ENCODE results near the gene PPP2R5C.
"Not testable (repeated sequence)": the region's sequence is repeated elsewhere in the genome, so short reads cannot be mapped to it uniquely, and the experiment has no call there.

The PPP2R5C gene

DNA sequence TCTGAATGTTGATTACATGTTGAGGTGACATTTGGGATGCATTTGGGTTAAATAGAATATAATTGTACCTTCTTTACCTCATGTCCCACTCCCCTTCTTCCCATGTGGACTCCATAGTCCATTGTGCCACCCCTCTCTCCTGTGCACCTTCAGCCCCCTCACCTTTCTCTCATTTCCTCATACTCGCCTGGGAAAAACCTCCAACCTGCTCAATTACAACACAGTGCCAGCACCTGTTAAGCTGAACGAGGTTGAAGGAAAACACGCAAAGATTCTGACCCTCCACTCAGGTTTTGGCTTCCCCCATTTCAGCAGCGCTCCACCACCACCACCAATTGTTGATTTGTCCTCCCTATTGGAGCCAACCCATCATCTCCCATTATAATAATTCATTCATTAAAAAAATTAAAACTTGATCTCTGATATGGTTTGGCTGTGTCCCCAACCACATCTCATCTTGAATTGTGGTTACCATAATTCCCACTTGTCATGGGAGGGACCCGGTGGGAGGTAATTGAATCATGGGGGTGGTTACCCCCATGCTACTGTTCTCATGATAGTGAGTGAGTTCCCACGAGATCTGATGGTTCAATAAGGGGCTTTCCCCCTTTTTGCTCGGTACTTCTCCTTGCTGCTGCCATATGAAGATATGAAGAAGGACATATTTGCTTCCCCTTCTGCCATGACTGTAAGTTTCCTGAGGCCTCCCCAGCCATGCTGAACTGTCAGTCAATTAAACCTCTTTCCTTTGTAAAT lies 33.7 kb upstream of the PPP2R5C start:
- DNase-seq (ENCODE audit: low read depth): no peak

DNA sequence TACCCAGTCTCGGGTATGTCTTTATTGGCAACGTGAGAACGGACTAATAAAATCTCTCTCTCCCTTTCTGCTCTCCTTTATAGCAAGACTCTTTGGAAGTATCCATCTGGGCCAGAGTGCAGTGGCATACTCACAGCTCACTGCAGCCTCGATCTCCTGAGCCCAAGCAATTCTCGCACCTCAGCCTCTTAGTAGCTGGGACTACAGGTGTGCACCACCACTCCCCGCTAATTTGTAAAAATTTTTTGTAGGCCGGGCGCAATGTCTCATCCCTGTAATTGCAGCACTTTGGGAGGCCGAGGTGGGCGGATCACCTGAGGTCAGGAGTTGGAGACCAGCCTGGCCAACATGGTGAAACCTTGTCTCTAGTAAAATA lies 33.2 kb upstream of the PPP2R5C start:
- DNase-seq (ENCODE audit: low read depth): no peak

DNA sequence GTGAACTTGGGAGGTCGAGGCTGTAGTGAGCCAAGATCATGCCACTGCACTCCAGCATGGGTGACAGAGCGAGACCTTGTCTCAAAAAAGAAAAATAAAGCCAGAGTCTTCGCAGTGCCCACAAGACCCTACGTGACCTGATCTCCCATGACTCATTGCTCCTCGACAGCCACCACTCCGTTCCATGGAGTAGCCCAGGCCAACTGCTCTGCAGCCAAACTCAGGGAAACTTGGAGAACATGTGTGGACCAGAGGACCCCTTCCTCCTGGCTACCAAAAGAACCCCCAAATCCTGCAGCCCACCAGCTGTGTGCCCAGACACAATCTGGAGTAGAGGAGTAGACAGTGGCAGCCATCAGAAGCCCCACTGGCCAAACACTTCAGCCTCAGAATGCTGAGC lies 32.1 kb upstream of the PPP2R5C start:
- no peak for DNase-seq (ENCODE audit: low read depth)

DNA sequence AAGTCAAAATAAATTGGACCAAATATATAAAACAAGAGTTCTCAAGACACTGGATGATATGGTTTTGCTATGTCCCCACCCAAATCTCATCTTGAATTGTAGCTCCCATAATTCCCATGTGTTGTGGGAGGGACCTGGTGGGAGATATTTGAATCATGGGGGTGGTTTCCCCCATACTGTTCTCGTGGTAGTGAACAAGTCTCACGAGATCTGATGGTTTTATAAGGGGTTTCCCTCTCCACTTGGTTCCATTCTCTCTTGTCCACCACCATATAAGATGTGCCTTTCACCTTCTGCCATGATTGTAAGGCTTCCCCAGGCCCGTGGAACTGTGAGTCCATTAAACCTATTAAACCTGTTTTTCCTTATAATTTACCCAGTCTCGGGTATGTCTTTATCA lies 31.4 kb upstream of the PPP2R5C start:
- not testable (repeated sequence) for DNase-seq (ENCODE audit: low read depth)

DNA sequence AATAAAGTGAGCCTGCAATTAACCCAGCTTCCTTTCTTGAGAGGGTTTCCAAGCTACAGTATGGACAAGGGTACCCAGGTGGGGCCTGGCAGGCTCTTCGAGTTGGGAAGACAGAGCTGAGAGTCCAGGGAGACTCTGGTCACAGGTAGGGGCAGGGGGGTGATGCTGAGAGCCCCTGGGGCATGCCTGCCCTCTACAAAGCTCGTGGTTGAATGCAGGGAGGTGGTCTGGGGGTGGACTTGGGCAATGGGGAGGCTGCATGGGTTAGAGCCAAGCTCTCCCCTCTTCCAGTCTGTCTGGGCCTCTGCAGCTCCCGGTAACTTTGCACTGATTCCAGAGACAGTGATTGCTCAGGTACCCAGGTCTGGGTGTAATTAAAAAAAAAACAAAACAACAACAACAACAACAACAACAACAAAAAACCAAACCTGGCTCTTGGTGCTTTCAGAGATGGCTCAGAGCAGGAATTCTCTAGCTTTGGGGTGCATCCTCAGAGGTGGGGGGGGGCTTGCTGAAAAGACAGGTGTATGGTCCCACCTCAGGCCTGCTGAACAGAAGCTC lies 30.8 kb upstream of the PPP2R5C start:
- no peak for DNase-seq (ENCODE audit: low read depth)

DNA sequence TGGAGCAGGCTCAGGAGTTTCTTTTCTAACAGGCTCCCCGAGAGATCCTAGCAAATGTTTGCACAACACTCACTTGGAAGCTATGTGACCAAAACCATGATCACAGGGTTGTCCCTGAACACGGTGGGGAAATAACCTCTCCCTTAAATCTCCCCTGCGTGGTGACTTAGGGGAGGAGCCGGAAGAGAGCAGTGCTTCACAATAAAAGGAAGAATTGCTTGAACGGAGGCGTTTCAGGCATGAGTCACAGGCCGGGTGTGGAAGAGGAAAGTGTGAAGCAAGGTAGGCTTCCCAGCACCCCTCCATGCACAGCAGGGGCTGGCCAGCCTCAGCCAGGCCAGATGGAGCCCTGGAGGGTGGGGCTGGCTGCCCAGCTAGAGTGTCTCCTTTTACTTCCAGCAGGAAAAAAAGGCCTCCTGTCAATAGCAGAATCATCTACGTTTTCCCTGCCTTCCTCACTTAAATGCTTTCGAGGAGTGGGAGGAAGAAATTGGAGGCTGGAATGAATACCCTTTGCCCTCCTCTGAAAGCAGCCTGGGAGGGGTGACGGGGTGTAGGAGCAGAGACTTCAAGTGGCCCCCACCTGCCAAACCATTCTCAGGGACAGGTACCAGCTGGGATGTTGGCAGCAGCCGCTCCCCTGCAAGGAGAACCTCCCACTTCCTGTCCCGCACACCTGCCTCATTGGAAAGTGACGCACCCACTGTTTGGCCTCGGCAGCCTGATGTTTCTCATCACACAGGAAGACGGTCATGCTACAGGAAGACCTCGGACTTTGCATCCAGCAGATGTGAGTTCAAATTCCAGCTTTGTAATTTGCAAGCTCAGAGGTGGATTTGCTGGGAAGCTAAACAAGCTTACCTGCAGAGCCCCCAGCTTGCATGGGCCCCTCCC lies 30.1 kb upstream of the PPP2R5C start:
- DNase-seq (ENCODE audit: low read depth): peak; percentile 89

DNA sequence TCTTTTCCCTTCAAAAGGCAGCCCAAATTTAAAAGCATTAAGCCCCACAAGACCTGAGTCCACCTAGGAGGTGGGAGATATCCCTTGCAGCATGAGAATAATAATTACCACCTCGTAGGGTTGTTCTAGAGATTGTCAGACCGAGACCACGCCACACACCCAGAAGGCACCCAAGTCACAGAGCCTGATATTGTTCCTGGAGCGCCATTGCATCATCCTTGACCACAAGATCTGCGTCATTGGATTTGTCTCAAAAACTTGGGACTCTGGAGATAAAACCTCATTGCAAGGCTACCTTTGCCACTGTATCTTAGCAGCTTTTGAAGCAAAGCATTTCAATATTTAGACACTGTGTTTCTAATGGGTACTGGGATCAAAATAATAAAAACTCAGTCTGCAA lies 29.4 kb upstream of the PPP2R5C start:
- no peak for DNase-seq (ENCODE audit: low read depth)

DNA sequence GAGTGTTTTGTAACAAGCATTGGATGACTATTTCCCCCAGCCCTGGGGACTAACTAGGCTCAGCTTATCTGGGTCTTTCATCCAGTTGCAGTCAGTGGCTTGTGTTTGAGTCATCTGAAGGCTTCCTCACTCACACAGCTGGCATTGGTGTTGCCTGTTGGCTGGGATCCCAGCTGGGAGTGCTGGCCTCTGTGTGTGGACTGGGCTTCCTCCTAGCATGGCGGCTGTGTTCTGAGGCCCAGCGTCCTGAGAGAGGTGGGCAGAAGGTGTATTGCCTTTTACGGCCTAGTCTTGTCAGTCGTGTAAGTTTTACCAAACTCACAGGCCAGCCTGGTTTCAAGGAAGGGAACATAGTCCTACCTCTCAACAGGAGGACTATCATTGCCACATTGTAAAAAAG lies 28.3 kb upstream of the PPP2R5C start:
- DNase-seq (ENCODE audit: low read depth): no peak

DNA sequence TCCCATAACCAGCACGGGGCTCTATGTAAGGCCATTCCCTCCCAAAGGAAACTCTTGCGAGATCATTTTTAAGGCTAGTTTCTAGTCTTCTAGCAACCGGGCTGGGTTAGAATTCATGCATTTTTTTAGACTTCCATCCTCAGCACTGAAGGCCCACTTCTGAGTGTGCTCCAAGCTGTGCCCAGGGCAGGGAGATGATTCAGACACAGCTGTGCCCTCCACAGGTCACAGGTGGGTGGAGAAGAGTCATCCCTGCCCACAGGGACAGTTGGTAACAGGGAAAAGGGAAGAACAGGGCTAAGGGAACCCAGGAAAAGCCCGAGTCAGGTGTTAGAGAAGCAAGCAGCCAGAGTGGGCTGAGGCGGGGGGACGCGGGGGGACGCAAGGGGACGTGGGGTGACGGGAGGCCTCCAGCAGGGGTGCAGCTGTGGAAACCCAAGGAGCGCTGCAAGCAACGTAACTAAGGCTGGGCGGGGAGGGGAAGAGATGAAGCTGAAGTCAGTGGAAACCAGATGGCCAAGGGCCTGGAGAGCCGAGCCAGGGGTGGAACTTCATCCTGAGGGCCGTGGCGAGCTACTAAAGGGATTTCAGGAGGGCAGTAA lies 27.2 kb upstream of the PPP2R5C start:
- no peak for DNase-seq (ENCODE audit: low read depth)

DNA sequence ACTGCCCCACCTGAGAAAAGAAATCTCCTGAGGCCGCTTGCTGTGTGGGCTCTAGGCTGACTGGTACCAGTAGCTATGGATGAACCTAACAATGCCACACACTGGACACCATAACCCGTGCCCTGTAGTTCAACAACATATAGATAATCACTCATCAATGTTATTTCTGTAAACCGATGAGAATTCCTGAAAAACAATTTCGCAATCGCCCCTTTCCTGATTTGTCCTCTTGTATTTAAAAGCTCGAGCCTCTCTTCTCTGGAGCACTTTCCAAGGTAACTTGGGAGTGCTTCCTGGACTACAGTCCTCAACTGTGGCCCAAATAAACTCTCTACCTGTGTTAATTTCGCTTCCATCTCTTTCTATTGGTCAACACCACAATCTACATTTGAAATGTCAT lies 26.1 kb upstream of the PPP2R5C start:
- no peak for DNase-seq (ENCODE audit: low read depth)

DNA sequence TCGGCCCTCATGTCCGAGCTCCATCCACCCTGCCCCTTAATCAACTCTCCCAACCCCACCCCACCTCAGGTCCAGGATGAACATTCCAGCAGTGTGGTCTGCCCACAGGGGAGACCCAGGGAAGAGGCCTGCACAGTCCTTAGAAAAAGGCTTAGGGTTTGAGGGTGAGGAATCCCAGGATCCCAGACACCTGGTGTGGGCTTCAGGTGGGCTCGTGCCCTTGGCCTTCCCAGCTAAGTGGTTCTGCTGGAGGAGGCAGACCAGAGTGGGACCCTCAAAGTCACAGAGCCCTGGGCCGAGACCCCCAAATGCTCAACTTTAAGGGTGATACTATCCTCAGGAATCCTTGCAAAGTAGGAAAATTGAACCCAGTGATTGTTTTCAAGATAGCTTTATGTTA lies 25.4 kb upstream of the PPP2R5C start:
- DNase-seq (ENCODE audit: low read depth): no peak

DNA sequence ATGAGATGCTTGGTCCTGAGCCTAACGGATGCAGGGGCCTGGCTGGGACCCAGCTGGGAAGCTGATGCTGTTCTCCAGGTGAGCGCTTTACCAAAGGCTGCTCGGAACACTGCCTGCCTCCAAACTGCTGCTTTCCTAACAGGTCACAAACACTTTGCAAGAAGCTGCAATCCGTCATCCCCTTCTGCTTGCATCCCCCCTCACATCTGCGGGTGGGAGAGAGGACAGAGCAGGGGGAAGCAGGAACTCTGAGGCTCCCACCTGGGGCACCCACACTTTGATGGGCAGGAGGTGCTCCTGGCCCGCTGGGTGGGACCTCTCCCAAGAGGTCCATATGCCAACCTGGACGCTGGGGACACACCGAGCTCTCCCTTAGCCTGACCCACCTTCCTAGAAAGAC lies 24.9 kb upstream of the PPP2R5C start:
- no peak for DNase-seq (ENCODE audit: low read depth)

DNA sequence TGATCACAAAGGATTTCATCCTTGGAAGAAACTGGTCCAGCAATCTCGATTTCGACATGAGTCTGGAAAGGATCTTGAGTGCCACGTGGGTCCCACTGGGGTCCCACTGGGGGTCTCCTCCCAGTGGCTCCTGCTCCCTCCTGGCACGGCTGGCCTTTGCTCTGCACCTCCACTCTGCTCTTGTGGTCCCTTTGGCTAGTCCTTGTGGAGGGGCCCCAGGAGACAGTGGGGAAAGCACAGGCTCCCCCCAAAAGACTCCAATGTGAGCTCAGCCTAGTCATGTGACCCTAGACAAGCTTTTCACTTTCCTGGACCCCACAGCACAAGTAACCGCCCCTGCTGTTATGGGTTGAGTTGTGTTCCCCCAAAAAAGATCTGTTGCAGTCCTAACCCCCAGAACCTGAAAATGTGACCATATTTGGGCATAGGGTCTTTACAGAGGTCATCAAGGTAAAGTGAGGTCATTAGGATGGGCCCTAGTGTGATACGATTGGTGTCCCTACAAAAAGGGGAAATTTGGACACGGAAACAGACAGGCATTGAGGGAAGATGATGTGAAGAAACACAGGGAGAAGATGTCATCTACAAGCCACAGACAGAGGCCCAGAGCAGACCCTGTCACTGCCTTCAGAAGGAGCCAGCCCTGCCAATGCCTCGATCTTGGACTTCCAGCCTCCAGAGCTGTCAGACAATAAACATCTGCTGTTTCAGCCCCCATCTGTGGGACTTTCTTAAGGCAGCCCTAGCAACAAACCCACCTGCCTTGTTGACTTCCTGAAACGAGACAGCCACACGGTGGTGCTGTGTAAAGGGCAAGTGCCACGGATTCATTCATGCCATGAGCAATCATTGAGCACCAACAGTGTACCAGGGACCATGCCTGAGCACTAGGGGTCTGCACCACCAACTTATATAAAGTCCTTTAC lies 23.8 kb upstream of the PPP2R5C start:
- no peak for DNase-seq (ENCODE audit: low read depth)

DNA sequence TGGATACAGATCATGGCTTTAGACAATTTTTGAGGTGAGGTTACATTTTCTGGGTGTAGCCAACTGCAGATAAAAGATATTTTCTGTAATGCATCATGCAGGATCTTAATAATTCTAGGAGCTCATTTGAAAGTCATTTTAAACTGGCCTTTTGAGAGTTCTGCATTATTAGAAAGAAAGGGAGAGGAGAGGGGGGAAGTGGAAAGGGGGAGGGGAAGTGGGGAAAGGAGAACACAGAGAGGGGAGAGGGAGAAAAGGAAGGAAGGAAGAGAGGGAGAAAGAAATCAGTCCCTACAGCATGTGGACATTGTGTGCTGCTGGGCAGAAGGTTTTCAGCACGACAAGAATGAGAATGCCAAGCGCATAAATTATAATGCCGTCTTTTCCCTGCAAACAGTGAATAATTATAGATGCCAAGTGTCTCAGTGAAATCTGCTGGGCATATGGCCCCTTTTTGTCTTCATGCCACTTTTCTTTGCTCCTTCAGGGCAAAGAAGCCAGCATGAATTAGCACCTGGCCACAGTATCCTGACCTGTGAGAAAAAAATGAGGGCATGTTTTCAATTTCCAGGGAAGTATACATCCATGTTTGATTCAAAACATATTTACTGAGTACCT lies 22.7 kb upstream of the PPP2R5C start:
- no peak for DNase-seq (ENCODE audit: low read depth)

DNA sequence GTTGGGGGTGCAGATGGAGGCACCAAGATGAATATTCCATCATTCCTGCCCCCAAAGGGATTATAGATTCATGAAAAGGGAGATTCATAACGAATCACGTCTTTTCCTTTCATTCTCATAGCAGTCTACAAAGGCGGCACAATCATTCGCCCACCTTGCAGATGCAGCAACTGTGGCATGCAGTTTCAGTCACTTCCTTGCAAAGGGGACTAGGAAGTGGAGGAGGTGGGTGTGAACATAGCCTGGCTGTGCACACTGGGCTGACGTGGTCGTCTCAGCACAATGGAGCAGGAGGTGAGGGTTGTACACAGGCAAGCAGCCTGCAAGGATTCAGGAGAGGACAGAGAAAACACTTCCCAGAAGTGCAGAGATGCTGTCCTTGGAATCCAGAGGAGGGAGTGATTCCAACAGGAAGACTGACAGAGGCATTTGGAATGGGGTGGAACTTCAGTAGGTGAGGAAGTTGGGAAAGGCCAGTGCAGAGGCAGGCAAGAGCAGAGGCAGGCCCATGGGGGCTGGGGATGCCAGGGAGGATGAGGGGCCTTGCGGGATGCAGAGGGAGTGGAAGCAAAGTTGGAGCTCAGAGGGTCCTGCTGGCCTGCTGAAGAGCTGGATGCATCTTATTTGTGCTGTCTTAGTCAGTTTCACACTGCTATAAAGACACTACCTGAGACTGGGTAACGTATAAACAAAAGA lies 21.9 kb upstream of the PPP2R5C start:
- no peak for DNase-seq (ENCODE audit: low read depth)

DNA sequence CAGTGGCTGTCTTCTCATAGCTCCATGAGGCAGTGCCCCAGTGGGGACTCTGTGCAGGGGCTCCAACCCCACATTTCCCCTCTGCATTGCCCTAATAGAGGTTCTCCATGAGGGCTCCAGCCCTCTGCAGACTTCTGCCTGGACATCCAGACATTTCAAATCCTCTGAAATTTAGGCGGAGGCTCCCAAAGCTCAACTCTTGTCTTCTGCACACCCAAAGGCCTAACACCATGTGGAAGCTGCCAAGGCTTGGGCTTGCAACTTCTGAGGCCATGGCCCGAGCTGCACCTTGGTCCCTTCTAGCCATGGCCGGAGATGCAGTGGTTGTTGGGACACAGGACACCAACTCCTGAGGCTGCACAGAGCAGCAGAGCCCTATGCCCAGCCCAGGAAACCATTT lies 20.5 kb upstream of the PPP2R5C start:
- DNase-seq (ENCODE audit: low read depth): no peak

DNA sequence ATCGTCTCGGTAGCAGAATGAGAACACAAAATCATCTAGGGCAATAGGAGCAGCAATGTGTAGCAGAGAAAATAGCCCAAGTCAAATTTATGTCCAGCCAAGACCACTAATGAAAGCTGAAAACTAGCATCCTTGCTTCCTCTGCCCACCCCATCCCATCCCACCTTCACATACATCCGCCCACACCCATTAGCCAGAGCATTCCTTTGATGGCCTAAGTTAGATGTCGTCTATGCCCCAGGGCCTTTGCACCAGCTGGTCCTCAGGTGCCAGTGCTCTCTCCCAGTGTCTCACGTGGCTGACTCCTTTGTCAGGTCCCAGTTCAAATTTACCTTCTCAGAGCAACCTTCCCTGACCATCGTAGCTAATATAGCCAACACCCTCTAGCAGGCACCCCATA lies 17.8 kb upstream of the PPP2R5C start:
- DNase-seq (ENCODE audit: low read depth): no peak

DNA sequence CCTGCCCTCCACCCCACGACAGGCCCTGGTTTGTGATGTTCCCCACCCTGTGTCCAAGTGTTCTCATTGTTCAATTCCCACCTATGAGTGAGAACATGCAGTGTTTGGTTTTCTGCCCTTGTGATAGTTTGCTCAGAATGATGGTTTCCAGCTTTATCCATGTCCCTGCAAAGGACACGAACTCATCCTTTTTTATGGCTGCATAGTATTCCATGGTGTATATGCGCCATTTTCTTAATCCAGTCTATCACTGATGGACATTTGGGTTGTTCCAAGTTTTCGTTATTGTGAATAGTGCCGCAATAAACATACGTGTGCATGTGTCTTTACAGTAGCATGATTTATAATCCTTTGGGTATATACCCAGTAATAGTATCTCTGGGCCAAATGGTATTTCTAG lies 17.1 kb upstream of the PPP2R5C start:
- not testable (repeated sequence) for DNase-seq (ENCODE audit: low read depth)

DNA sequence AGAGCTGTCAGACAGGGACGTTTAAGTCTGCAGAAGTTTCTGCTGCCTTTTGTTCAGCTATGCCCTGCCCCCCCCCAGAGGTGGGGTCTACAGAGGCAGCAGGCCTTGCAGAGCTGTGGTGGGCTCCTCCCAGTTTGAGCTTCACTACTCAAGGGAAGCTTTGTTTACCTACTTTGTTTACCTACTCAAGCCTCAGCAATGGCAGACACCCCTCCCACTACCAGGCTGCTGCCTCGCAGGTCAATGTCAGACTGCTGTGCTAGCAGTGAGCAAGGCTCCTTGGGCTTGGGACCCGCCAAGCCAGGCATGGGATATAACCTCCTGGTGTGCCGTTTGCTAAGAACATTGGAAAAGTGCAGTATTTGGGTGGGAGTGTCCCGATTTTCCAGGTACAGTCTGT lies 11.8 kb upstream of the PPP2R5C start:
- DNase-seq (ENCODE audit: low read depth): not testable (repeated sequence)

DNA sequence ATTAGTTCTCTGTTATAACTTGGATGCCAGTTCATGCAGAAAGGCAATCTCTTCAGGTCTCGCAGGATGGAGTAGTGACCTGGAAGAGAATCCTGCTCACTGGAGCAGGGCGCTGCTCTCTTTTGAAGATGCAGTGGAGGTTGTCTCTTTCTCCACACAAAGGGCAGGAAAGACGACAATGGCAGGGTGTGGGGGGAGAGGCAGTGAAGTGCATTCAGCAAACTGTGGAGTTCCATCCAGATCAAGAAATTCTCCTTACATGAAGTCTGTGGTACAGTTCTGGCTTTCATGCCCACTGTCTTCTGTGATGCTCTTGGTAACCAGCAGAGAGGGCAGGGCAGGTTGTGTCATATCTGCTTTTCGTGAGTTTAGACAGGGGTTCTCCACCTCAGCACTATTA lies 6.6 kb upstream of the PPP2R5C start:
- no peak for DNase-seq (ENCODE audit: low read depth)

All from stimulated activated CD4-positive, alpha-beta T cell treated with anti-CD3 and anti-CD28 coated beads, Interleukin-2, amount 100 ng/mL, for 4 hours (primary cell).